NB4 (cell line): ENCODE data around the gene PRPS1.

ENCODE experiments used
- DNase-seq: peaks from one replicate; pipeline ENCODE4 v3.0.0; 2010; ENCODE audit warnings: low read depth
- H3K4me3 ChIP-seq: one replicate; pipeline ENCODE4 v1.5.1; 2011; ENCODE audit warnings: mild to moderate bottlenecking, low read depth, low read length, moderate library complexity
- CTCF ChIP-seq: IDR thresholded peaks from one replicate; pipeline ENCODE4 v1.5.1; 2012; ENCODE audit warnings: low read depth, low read length
- MYC ChIP-seq: IDR thresholded peaks from 2 replicates; pipeline ENCODE4 v1.6.1; 2011; ENCODE audit warnings: low read depth, low read length
- POLR2A ChIP-seq: IDR thresholded peaks from 2 replicates; pipeline ENCODE4 v1.6.1; 2011; ENCODE audit warnings: mild to moderate bottlenecking; ENCODE audit not compliant: insufficient read length; ENCODE audit errors: extremely low read depth
- TF ChIP-seq, protein P1 (sequence below): IDR thresholded peaks from 2 replicates; pipeline ENCODE4 v1.6.1; 2011; ENCODE audit warnings: low read depth, low read length

PRPS1 gene

DNA sequence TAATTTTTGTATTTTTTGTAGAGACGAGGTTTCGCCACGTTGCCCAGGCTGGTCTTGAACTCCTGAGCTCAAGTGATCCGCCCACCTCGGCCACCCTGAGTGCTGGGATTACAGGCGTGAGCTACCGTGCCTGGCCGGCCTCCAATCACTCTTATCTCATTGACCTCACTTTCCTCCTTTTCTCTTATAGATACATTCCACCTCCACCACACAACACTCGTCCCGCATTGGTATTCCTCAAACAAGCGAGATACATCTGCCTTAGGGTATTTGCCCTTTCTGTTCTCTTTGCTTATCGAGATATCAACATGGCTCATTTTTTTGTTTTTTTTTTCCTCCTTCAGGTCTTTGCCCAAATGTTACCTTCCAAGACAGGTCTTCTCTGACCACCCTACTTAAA, 1.8 kb upstream of the PRPS1 start:
- DNase-seq = no peak
- H3K4me3 ChIP-seq = no peak overlapping the region
- TF ChIP-seq CTCF (no peak), POLR2A (no peak), MYC (no peak)
- TF ChIP-seq, protein P1, sequence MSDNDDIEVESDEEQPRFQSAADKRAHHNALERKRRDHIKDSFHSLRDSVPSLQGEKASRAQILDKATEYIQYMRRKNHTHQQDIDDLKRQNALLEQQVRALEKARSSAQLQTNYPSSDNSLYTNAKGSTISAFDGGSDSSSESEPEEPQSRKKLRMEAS = no peak

- no peak overlapping the region for H3K4me3 ChIP-seq
- DNase-seq = no peak
- TF ChIP-seq CTCF (no peak), MYC (no peak), POLR2A (no peak)
- TF ChIP-seq, protein P1 = no peak
Measured at GRCh38 chrX:107626916-107627315, 1.4 kb upstream of the PRPS1 start.

DNA sequence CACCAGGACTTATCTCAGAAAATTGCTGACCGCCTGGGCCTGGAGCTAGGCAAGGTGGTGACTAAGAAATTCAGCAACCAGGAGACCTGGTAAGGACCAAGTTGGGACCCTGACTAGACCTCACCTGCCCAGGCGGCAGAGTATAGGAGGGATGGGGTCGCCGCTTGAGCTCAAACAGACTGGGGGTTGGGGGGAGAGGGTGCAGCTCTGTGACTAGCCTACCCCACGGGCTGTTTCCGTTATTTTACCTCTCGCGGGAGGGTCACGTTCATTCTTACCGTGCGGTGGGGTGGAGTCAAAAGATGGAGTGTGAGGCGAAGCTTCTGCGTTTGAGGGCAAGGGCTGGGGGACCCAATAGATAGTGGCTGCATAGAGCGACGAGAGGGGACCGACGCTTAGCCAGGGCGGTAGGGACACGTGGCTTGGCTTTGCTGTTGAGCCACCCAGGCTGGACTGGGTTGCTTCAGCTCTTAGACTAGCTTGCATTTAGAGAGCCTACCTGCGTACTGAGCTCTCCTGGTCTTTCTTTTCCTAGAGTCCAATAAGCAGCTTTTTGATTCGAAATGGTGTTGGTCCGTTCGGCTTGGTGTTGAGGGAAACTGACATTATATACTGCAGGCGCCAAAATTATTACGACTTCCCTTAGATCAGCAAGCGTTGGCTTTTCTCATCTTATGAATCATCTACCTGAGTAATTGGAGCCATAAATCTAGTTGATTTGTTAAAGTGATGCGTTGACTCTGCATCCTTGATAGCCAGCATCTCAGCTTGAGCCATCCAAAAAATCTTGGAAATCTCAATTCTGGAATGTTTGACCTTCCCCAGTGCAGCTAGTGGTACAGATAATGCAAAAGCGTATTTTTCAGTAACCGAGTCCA, 591 bp downstream of the PRPS1 start:
- TF ChIP-seq MYC (0 out of 2 replicates have a peak, but pooled peaks have one; percentile 6), POLR2A (no peak), CTCF (no peak)
- TF ChIP-seq, protein P1 = peak; percentile 76
- DNase-seq = peak; percentile 72
- H3K4me3 ChIP-seq = peak overlapping the region; percentile 97

DNA sequence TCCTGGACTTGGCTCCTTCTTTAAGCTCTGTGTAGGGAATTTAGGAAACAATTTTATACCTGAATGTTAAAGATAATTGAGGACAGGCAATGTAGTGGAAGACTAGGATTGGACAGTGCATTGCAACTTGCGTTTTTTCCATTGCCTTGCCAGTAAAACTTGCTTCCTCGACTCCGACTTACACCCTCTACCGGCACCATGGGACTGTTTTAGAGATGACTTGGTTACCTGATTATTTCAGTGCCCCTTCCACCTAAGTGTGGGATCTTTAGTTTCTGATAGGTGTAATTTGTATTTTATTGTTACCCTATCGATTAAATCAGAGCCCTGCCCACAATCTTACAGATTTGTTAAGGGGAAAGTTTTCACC, 1.2 kb downstream of the PRPS1 start:
- TF ChIP-seq POLR2A = no peak
- peak; percentile 19 for TF ChIP-seq CTCF
- TF ChIP-seq, protein P1 = no peak
- no peak for TF ChIP-seq MYC
- DNase-seq = peak; percentile 48
- peak overlapping the region; percentile 97 for H3K4me3 ChIP-seq

- H3K4me3 ChIP-seq = peak overlapping the region; percentile 97
- TF ChIP-seq, protein P1 = no peak
- TF ChIP-seq MYC (no peak), POLR2A (no peak), CTCF (no peak)
- DNase-seq = no peak
Measured at GRCh38 chrX:107630031-107630689, 1.9 kb downstream of the PRPS1 start.
